T-helper 2 cell treated with Interferon-gamma antibody and Interleukin-4, amounts not matched to agents 5 μg/mL and 100 μg/mL, for 36 hours (primary cell): ENCODE results near the gene MRPS6.
A peak's percentile ranks its signal among the peaks of the same experiment; 100 is the strongest.

Experiments used
- DNase-seq: peaks from one replicate; pipeline ENCODE4 v3.0.0; 2021; ENCODE audit warnings: low spot score
- H3K27ac Mint-ChIP-seq: one replicate; pipeline ENCODE4 v1.8.0; 2021; ENCODE audit warnings: mild to moderate bottlenecking, mixed read lengths
- H3K27me3 Mint-ChIP-seq: one replicate; pipeline ENCODE4 v1.8.0; 2021; ENCODE audit warnings: low read depth, mixed read lengths
- H3K36me3 Mint-ChIP-seq: one replicate; pipeline ENCODE4 v1.8.0; 2021; ENCODE audit warnings: low read depth, mixed read lengths
- H3K4me1 Mint-ChIP-seq: one replicate; pipeline ENCODE4 v1.8.0; 2021; ENCODE audit warnings: low read depth, mixed read lengths
- H3K4me3 Mint-ChIP-seq: one replicate; pipeline ENCODE4 v1.8.0; 2022; ENCODE audit warnings: mild to moderate bottlenecking, moderate library complexity, mixed read lengths
- H3K9me3 Mint-ChIP-seq: one replicate; pipeline ENCODE4 v1.8.0; 2021; ENCODE audit warnings: mixed read lengths

The MRPS6 gene

GRCh38 chr21:34073032-34073748 lies at the start of gene MRPS6, which contains the start of gene SLC5A3:
TSS of gene MRPS6 (plus strand) at chr21:34073578. CDS start at chr21:34073701, 123 bp downstream.
TSS of gene SLC5A3 (plus strand) at chr21:34073578. CDS start at chr21:34095199, 21,621 bp downstream.
- peak within 1 kb of the TSS; percentile 80 for H3K27ac Mint-ChIP-seq
- no peaks in the 10 kb centered on the region for H3K27me3 Mint-ChIP-seq
- peaks cover 40% of the 10 kb centered on the region for H3K4me1 Mint-ChIP-seq
- peaks cover 38% of the 10 kb centered on the region for H3K36me3 Mint-ChIP-seq
- H3K9me3 Mint-ChIP-seq = no peaks in the 10 kb centered on the region
- peak; percentile 80 for DNase-seq
- peak within 1 kb of the TSS; percentile 93 for H3K4me3 Mint-ChIP-seq

GRCh38 chr21:34023691-34024373 lies 49.5 kb upstream of the MRPS6 start:
- H3K27me3 Mint-ChIP-seq = no peaks in the 10 kb centered on the region
- H3K27ac Mint-ChIP-seq = no peak overlapping the region
- peaks cover 7% of the 10 kb centered on the region for H3K36me3 Mint-ChIP-seq
- no peak overlapping the region for H3K4me3 Mint-ChIP-seq
- H3K4me1 Mint-ChIP-seq = peaks cover 22% of the 10 kb centered on the region
- DNase-seq = no peak
- H3K9me3 Mint-ChIP-seq = peaks cover 12% of the 10 kb centered on the region

GRCh38 chr21:34024374-34024693 lies 49.0 kb upstream of the MRPS6 start:
- no peak for DNase-seq
- H3K9me3 Mint-ChIP-seq = peaks cover 12% of the 10 kb centered on the region

GRCh38 chr21:34027721-34028461 lies 45.5 kb upstream of the MRPS6 start:
- Mint-ChIP-seq H3K4me3 (no peak overlapping the region), H3K4me1 (peaks cover 21% of the 10 kb centered on the region), H3K27me3 (no peaks in the 10 kb centered on the region), H3K9me3 (peaks cover 5% of the 10 kb centered on the region), H3K36me3 (peaks cover 2% of the 10 kb centered on the region), H3K27ac (no peak overlapping the region)
- DNase-seq = no peak

More at GRCh38 chr21:34024374-34024693, 49.0 kb upstream of the MRPS6 start:
- no peaks in the 10 kb centered on the region for H3K27me3 Mint-ChIP-seq
- no peak overlapping the region for H3K4me3 Mint-ChIP-seq
- peaks cover 20% of the 10 kb centered on the region for H3K4me1 Mint-ChIP-seq
- H3K36me3 Mint-ChIP-seq = peaks cover 7% of the 10 kb centered on the region
- no peak overlapping the region for H3K27ac Mint-ChIP-seq

GRCh38 chr21:34029743-34030528 lies 43.4 kb upstream of the MRPS6 start:
- Mint-ChIP-seq H3K27ac (peak overlapping the region; percentile 81), H3K4me1 (peaks cover 23% of the 10 kb centered on the region), H3K9me3 (peaks cover 7% of the 10 kb centered on the region), H3K27me3 (no peaks in the 10 kb centered on the region), H3K36me3 (peaks cover 2% of the 10 kb centered on the region), H3K4me3 (peak overlapping the region; percentile 60)
- peak; percentile 59 for DNase-seq

DNA sequence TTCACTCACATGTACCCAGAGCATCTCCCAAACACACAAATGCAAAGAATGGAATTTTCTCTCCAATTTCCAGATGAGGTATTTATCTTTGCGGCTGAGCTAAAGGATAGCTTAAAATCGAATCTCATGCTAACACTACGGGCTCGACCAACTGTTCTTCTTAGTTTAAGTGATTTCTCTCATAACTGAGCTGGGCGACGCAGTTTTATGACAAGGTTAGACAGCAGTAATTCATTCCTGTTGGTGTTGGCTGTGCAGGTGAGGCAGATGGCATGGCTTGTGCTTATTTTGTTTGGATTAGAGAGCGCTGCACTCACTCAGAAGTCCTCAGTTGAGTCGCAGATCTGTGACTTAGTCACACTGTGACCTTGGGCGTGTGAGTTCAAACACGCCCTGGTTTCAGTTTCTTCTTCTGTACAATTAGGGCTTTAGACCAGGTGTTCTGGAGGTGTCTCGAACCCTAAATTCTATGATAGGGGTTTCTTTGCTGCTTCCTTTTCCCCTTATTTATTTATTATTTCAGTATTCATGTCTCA lies 41.5 kb upstream of the MRPS6 start:
- peaks cover 4% of the 10 kb centered on the region for H3K36me3 Mint-ChIP-seq
- H3K9me3 Mint-ChIP-seq = peaks cover 12% of the 10 kb centered on the region
- peak overlapping the region; percentile 27 for H3K27ac Mint-ChIP-seq
- peaks cover 22% of the 10 kb centered on the region for H3K4me1 Mint-ChIP-seq
- H3K4me3 Mint-ChIP-seq = no peak overlapping the region
- no peaks in the 10 kb centered on the region for H3K27me3 Mint-ChIP-seq
- DNase-seq = no peak

DNA sequence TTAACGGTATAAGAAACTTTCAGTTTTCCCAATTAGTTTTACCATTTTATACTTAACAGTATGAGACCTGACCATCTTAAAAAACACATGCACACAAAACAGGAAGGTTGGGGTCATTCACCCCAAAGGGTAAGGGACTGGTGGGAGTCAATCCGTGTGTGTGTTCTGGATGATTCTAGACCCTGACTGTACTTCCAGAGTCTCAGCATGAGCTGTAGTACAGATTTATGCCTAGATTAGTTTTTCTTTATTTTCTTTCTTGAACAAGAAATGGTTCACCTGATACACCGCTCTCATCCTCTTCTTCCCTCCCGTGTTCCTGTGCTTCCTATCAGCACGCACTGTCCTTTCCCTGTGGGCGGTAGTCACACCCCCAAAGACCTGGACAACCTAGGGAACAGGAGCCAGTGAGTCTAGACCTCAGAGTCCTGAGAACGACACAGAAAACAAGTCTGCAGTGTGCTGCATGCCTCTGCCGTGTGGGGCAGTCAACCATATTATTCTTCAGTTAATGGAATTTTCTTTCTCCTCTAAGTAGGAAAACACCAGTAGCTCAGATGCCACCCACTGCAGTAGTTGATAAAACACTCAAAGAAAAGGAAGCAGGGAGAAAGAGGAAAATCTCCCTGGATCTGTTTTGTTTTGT lies 38.9 kb upstream of the MRPS6 start:
- peaks cover 12% of the 10 kb centered on the region for H3K9me3 Mint-ChIP-seq
- no peak overlapping the region for H3K27ac Mint-ChIP-seq
- no peaks in the 10 kb centered on the region for H3K27me3 Mint-ChIP-seq
- H3K4me3 Mint-ChIP-seq = no peak overlapping the region
- DNase-seq = no peak
- peaks cover 4% of the 10 kb centered on the region for H3K36me3 Mint-ChIP-seq
- H3K4me1 Mint-ChIP-seq = peaks cover 19% of the 10 kb centered on the region

- Mint-ChIP-seq H3K4me1 (peaks cover 14% of the 10 kb centered on the region), H3K9me3 (peaks cover 12% of the 10 kb centered on the region), H3K4me3 (no peak overlapping the region), H3K36me3 (peaks cover 4% of the 10 kb centered on the region), H3K27ac (no peak overlapping the region), H3K27me3 (no peaks in the 10 kb centered on the region)
- DNase-seq = no peak
These were observed 37.6 kb upstream of the MRPS6 start for GRCh38 chr21:34035619-34036354.

GRCh38 chr21:34037009-34037795 lies 36.2 kb upstream of the MRPS6 start:
- Mint-ChIP-seq H3K36me3 (peaks cover 2% of the 10 kb centered on the region), H3K27ac (no peak overlapping the region), H3K27me3 (no peaks in the 10 kb centered on the region), H3K4me1 (peaks cover 6% of the 10 kb centered on the region), H3K4me3 (no peak overlapping the region), H3K9me3 (peaks cover 8% of the 10 kb centered on the region)
- DNase-seq = no peak

- Mint-ChIP-seq H3K9me3 (peaks cover 5% of the 10 kb centered on the region), H3K4me3 (no peak overlapping the region), H3K4me1 (no peaks in the 10 kb centered on the region), H3K36me3 (peaks cover 2% of the 10 kb centered on the region), H3K27me3 (no peaks in the 10 kb centered on the region), H3K27ac (no peak overlapping the region)
- DNase-seq = no peak
These were observed 33.5 kb upstream of the MRPS6 start for GRCh38 chr21:34039678-34040382.

DNA sequence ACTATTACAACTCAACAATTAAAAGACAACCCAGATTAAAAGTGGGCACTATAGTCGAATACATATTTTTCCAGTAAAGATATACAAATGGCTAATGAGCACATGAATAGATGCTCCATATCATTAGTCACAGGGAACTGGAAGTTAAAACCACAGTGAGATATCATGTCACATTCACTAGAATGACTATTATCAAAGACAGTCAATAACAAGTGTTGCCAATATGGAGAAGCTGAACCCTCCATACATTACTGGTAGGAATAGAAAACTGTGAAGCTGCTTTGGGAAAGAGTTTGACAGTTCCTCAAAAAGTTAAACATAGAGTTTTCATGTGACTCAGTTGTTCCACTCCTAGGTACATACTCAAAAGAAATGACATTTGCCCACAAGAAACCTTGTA lies 30.6 kb upstream of the MRPS6 start:
- H3K27ac Mint-ChIP-seq = no peak overlapping the region
- no peaks in the 10 kb centered on the region for H3K9me3 Mint-ChIP-seq
- H3K36me3 Mint-ChIP-seq = no peaks in the 10 kb centered on the region

More for the DNA sequence above, 30.6 kb upstream of the MRPS6 start:
- Mint-ChIP-seq H3K4me1 (peaks cover 6% of the 10 kb centered on the region), H3K4me3 (no peak overlapping the region), H3K27me3 (no peaks in the 10 kb centered on the region)
- no peak for DNase-seq
